PFSK-1 (cell line): ENCODE data around the gene PIAS4.

Source experiments
- FOXP2 ChIP-seq: optimal IDR thresholded peaks from 2 replicates; pipeline ENCODE3; 2011; ENCODE audit warnings: borderline replicate concordance, control low read depth, inconsistent platforms; ENCODE audit not compliant: insufficient read depth; ENCODE audit errors: extremely low read length, extremely low read depth
- POLR2AphosphoS5 ChIP-seq: IDR thresholded peaks from 2 replicates; pipeline ENCODE4 v1.6.1; 2012; ENCODE audit warnings: low read depth, mild to moderate bottlenecking, control low read depth, low read length, moderate library complexity
- SIN3A ChIP-seq: IDR thresholded peaks from 2 replicates; pipeline ENCODE4 v1.6.1; 2012; ENCODE audit warnings: mild to moderate bottlenecking, low read length, moderate library complexity, borderline replicate concordance; ENCODE audit not compliant: insufficient read depth
- TAF1 ChIP-seq: IDR thresholded peaks from 2 replicates; pipeline ENCODE4 v1.6.1; 2012; ENCODE audit warnings: low read length, control low read depth, borderline replicate concordance; ENCODE audit not compliant: insufficient read depth
- TF ChIP-seq, protein P1 (sequence below), 2 experiments: IDR thresholded peaks; 2 replicates each; pipeline versions ENCODE4 v1.6.1 to v1.8.0; 2011 to 2012; ENCODE audit warnings: low read depth in 2 of 2, low read length in 2 of 2, control low read depth in 1 of 2, inconsistent platforms in 1 of 2, mild to moderate bottlenecking in 1 of 2, moderate library complexity in 1 of 2; ENCODE audit not compliant: insufficient read depth in 1 of 2

The PIAS4 gene

DNA sequence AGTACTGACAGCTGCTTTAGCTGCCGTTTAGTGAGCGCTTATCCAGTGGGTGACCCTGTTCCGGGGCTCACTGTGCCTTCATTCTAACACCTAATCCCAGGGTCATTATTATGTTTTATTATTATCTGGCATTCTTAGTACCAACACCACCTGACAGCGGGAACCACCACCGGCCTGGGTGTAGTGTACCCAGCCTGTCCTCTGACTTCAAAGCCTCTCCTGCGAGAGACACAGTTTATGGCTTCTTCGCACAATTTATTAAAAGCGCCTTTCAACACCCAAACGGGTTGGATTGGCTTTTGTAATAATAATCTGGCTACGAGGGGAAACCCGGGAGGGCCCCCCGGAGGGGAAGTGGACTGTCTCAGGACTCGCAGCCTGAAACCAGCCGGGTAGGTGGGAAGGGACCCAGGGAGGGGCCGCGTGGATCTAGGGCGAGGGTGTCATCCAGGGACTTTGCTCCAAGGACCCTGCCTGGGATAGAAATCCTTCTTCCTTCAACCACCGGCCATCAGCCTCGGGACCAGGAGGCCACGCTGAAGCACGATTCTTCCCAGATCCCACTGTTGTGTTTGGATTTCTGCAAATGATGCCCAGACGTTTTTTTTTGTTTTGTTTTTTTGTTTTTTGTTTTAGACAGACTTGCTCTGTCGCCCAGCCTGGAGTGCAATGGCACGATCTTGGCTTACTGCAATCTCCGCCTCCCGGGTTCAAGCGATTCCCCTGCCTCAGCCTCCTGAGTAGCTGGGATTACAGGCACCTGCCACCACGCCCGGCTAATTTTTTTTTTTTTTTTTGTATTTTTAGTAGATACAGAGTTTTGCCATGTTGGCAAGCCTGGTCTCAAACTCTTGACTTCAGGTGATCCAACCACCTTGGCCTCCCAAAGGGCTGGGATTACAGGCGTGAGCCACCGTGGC, 60.8 kb downstream of the PIAS4 start:
- no peak for TF ChIP-seq SIN3A

GRCh38 chr19:4069331-4069959, 61.9 kb downstream of the PIAS4 start:
- TF ChIP-seq SIN3A (no peak), TAF1 (no peak), FOXP2 (no peak), POLR2AphosphoS5 (no peak)
- TF ChIP-seq, protein P1, sequence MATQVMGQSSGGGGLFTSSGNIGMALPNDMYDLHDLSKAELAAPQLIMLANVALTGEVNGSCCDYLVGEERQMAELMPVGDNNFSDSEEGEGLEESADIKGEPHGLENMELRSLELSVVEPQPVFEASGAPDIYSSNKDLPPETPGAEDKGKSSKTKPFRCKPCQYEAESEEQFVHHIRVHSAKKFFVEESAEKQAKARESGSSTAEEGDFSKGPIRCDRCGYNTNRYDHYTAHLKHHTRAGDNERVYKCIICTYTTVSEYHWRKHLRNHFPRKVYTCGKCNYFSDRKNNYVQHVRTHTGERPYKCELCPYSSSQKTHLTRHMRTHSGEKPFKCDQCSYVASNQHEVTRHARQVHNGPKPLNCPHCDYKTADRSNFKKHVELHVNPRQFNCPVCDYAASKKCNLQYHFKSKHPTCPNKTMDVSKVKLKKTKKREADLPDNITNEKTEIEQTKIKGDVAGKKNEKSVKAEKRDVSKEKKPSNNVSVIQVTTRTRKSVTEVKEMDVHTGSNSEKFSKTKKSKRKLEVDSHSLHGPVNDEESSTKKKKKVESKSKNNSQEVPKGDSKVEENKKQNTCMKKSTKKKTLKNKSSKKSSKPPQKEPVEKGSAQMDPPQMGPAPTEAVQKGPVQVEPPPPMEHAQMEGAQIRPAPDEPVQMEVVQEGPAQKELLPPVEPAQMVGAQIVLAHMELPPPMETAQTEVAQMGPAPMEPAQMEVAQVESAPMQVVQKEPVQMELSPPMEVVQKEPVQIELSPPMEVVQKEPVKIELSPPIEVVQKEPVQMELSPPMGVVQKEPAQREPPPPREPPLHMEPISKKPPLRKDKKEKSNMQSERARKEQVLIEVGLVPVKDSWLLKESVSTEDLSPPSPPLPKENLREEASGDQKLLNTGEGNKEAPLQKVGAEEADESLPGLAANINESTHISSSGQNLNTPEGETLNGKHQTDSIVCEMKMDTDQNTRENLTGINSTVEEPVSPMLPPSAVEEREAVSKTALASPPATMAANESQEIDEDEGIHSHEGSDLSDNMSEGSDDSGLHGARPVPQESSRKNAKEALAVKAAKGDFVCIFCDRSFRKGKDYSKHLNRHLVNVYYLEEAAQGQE (IDR thresholded peaks at IDR 0.05; ENCODE audit: insufficient read depth in 1 of 2, low read depth in 2 of 2, low read length in 2 of 2): no peak

- TF ChIP-seq SIN3A (no peak), TAF1 (no peak), POLR2AphosphoS5 (no peak), FOXP2 (no peak)
- TF ChIP-seq, protein P1 (IDR thresholded peaks at IDR 0.05; ENCODE audit: insufficient read depth in 1 of 2, low read depth in 2 of 2, low read length in 2 of 2): no peak
Observed at GRCh38 chr19:4071610-4072009, 64.1 kb downstream of the PIAS4 start.

- TF ChIP-seq POLR2AphosphoS5 (no peak), TAF1 (no peak), SIN3A (no peak), FOXP2 (no peak)
- TF ChIP-seq, protein P1 (IDR thresholded peaks at IDR 0.05; ENCODE audit: insufficient read depth in 1 of 2, low read depth in 2 of 2, low read length in 2 of 2): no peak
Observed at GRCh38 chr19:4075373-4075772, 67.8 kb downstream of the PIAS4 start.

DNA sequence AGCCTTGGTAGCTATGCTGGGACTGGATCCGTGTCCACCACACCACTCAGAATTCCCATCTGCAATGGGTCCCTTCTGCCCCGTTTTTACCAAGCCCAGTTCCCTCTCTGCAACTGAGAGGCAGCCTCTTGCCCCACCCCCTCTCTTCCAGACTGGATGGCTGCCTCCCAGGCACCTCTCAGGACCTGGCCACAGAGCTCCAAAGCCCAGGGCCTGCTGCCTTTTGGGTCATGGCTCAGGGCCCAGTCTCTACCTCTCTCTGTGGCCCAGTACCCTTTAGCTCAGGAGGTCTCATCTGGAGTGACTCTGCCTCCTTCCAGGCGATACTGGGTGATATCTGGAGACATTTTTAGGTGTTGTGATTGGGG, 69.5 kb downstream of the PIAS4 start:
- TF ChIP-seq TAF1: no peak
- TF ChIP-seq SIN3A: no peak
- no peak for TF ChIP-seq FOXP2
- TF ChIP-seq, protein P1 (IDR thresholded peaks at IDR 0.05; ENCODE audit: insufficient read depth in 1 of 2, low read depth in 2 of 2, low read length in 2 of 2): no peak
- no peak for TF ChIP-seq POLR2AphosphoS5
